Adipocyte (in vitro differentiated cells): ENCODE results near the gene CARD19.
"Not testable (repeated sequence)": the region's sequence is repeated elsewhere in the genome, so short reads cannot be mapped to it uniquely, and the experiment has no call there.

ENCODE experiments used
- DNase-seq: peaks from one replicate; pipeline ENCODE4 v3.0.0-alpha.2; 2015; ENCODE audit warnings: low read depth
- H3K27me3 ChIP-seq: replicated peaks from 2 replicates; pipeline ENCODE4 v1.7.0; 2013; ENCODE audit warnings: mild to moderate bottlenecking, low read length, moderate library complexity; ENCODE audit not compliant: control insufficient read depth, insufficient read depth
- H3K36me3 ChIP-seq: 2 replicates; pipeline ENCODE4 v1.7.0; 2013; ENCODE audit warnings: low read length, mild to moderate bottlenecking, moderate library complexity; ENCODE audit not compliant: control insufficient read depth, insufficient read depth, severe bottlenecking
- H3K4me1 ChIP-seq: 2 replicates; pipeline ENCODE4 v1.7.0; 2013; ENCODE audit warnings: mild to moderate bottlenecking, low read length, moderate library complexity; ENCODE audit not compliant: control insufficient read depth, insufficient read depth
- H3K4me3 ChIP-seq: 2 replicates; pipeline ENCODE4 v1.7.0; 2013; ENCODE audit warnings: mild to moderate bottlenecking, low read length, moderate library complexity
- H3K9ac ChIP-seq: 2 replicates; pipeline ENCODE4 v1.7.0; 2013; ENCODE audit warnings: mild to moderate bottlenecking, low read length, moderate library complexity
- H3K9me3 ChIP-seq: 2 replicates; pipeline ENCODE4 v1.7.0; 2013; ENCODE audit warnings: mild to moderate bottlenecking, low read length, moderate library complexity; ENCODE audit not compliant: control insufficient read depth

CARD19 gene

GRCh38 chr9:93143830-93144530 is 48.0 kb downstream of the CARD19 start:
- Histone ChIP-seq H3K9ac (no peak overlapping the region), H3K27me3 (no peaks in the 10 kb centered on the region), H3K4me3 (no peak overlapping the region), H3K9me3 (no peaks in the 10 kb centered on the region), H3K36me3 (no peaks in the 10 kb centered on the region), H3K4me1 (no peaks in the 10 kb centered on the region)
- DNase-seq: no peak

DNA sequence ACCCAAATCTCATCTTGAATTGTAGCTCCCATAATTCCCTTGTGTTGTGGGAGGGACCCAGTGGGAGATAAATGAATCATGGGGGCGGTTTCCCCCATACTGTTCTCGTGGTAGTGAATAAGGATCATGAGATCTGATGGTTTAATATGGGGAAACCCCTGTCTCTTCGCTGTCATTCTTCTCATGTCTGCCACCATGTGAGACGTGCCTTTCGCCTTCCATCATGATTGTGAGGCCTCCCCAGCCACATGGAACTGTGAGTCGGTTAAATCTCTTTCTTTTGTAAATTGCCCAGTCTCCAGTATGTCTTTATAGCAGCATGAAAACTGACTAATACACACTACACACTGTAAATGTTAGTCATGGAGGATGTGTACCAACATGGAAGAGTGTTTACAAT is 50.7 kb downstream of the CARD19 start:
- H3K9ac ChIP-seq, H3K36me3 ChIP-seq, DNase-seq, H3K9me3 ChIP-seq, H3K4me1 ChIP-seq, H3K4me3 ChIP-seq, H3K27me3 ChIP-seq: not testable (repeated sequence)

- no peak overlapping the region for H3K4me3 ChIP-seq
- DNase-seq: no peak
Observed at GRCh38 chr9:93147632-93148031, 51.6 kb downstream of the CARD19 start.

DNA sequence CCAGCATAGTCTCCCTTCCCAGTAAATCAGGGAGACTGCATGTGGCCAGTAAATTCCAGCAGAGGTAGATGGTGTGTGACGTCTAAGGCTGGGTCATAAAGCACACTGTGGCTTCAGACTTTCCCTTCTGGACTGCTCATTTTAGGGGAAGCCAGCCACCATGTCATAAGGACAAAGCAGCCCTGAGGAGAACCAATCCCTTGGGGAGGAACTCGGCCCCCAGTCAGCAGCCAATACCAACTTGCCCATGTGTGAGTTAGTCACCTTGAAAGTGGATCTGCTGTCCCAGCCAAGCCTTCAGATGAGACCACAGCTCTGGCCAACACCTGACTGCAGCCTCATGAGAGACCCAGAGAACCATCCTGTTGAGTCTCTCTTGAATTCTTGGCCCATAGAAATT is 52.7 kb downstream of the CARD19 start:
- no peak for DNase-seq
- no peaks in the 10 kb centered on the region for H3K27me3 ChIP-seq
- H3K9me3 ChIP-seq: no peaks in the 10 kb centered on the region
- H3K9ac ChIP-seq: no peak overlapping the region
- no peak overlapping the region for H3K4me3 ChIP-seq
- H3K36me3 ChIP-seq: no peaks in the 10 kb centered on the region
- no peaks in the 10 kb centered on the region for H3K4me1 ChIP-seq

More at GRCh38 chr9:93147632-93148031, 51.6 kb downstream of the CARD19 start:
- Histone ChIP-seq H3K4me1 (no peaks in the 10 kb centered on the region), H3K27me3 (no peaks in the 10 kb centered on the region), H3K36me3 (no peaks in the 10 kb centered on the region), H3K9me3 (no peaks in the 10 kb centered on the region), H3K9ac (no peak overlapping the region)

DNA sequence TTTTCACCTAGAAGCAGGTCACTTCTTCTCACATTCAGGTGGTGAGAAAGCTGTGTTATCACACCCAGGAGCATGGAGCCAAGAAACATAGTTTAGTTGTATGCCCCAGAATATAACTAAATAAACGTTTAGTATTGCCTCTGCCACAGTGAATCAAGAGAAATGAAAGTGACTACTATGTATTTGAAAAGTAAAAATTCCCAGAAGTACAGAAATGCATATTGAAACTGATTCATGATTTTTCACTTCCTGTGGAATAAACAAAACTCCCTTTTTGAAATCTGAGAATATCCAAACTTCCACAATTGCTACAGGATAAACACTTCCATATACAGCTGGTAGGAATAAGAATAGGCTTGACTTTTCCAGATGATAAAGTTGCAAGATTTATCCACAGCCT is 53.3 kb downstream of the CARD19 start:
- H3K4me3 ChIP-seq: no peak overlapping the region
- peak; percentile 23 for DNase-seq
- H3K36me3 ChIP-seq: no peaks in the 10 kb centered on the region
- no peaks in the 10 kb centered on the region for H3K9me3 ChIP-seq
- H3K9ac ChIP-seq: no peak overlapping the region
- no peaks in the 10 kb centered on the region for H3K27me3 ChIP-seq
- H3K4me1 ChIP-seq: no peaks in the 10 kb centered on the region

DNA sequence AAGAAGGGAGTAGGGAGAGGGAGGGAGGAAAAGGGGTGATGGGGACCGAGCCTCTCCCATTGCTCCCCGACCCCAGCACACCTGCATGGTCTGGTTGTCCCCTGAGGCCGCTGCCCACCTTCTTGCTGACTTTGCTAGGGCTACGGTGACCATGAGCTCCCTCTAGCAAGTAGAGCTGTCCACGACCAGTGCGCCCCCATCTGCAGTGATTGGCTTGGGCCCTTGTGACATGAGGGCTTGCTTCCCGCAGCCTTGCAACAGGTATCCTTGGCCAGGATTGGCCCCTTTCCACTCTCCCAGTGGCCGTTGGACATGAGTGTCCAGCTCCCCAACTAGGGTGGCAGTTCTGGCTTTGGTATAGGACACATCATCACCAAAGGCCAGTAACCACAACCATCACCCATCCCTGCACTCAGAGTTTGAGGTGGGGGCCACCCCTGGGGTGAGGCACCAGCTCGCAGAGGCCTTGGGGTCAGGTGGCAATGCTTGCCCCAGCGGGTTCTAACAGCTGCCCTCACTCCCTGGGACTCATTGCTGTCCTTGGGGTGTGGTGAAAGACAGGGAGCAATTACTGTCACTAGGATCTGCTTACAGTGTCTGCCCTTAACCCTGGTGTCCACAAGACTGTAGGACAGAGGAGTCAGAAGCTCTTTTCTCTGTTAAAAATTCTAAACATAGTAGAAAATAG is 55.2 kb downstream of the CARD19 start:
- no peaks in the 10 kb centered on the region for H3K36me3 ChIP-seq
- H3K4me1 ChIP-seq: no peaks in the 10 kb centered on the region
- H3K9ac ChIP-seq: no peak overlapping the region
- no peaks in the 10 kb centered on the region for H3K9me3 ChIP-seq
- H3K4me3 ChIP-seq: no peak overlapping the region
- DNase-seq: no peak
- H3K27me3 ChIP-seq: no peaks in the 10 kb centered on the region

GRCh38 chr9:93154293-93154903 is 58.4 kb downstream of the CARD19 start:
- Histone ChIP-seq H3K36me3 (no peaks in the 10 kb centered on the region), H3K4me1 (no peaks in the 10 kb centered on the region), H3K9me3 (no peaks in the 10 kb centered on the region), H3K27me3 (no peaks in the 10 kb centered on the region), H3K9ac (no peak overlapping the region), H3K4me3 (no peak overlapping the region)
- DNase-seq: peak; percentile 49

DNA sequence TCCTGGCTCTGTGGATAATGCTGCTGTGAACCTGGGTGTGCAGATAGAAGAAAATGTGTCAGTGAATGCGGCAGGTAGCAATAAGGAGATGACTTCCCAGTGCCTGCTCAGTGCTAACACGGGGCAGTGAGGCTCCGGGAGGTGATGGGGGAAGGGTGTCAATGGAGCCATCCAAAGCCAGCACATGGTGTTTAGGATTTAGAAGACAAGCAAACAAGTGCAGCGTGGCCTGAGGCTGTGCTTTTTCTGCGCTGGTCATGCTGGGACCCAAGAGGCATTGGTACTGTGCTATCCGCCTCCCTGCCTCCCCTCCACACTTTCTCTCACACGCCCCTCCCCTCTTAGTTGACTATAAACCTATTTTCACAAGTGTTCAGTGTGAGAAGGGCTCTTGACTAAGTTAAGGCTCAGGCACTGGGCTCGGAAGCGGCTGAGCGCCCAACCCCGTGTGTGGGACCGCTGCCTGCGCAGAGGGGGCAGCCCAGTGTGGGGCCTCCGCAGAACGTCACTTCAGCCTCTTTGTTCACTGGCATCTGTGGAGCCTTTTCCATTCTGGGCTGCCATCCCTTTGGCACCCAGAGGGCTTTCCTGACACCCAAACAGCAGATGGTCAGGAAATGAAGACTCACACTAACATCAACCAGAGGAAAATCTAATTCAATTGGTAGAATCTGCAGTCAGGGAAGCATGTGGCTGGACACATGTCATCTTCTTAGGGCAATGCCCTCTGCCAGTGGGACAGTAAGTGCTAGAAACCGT is 59.9 kb downstream of the CARD19 start:
- no peaks in the 10 kb centered on the region for H3K27me3 ChIP-seq
- H3K4me3 ChIP-seq: no peak overlapping the region
- H3K9ac ChIP-seq: no peak overlapping the region
- no peak for DNase-seq
- no peaks in the 10 kb centered on the region for H3K36me3 ChIP-seq
- no peaks in the 10 kb centered on the region for H3K9me3 ChIP-seq
- H3K4me1 ChIP-seq: peaks cover 3% of the 10 kb centered on the region

GRCh38 chr9:93156475-93157008 is 60.5 kb downstream of the CARD19 start:
- Histone ChIP-seq H3K27me3 (no peaks in the 10 kb centered on the region), H3K36me3 (no peaks in the 10 kb centered on the region), H3K9me3 (no peaks in the 10 kb centered on the region), H3K9ac (no peak overlapping the region), H3K4me3 (no peak overlapping the region), H3K4me1 (peaks cover 3% of the 10 kb centered on the region)
- no peak for DNase-seq

- H3K9ac ChIP-seq: no peak overlapping the region
- no peaks in the 10 kb centered on the region for H3K27me3 ChIP-seq
- peak; percentile 90 for DNase-seq
- H3K4me1 ChIP-seq: peaks cover 3% of the 10 kb centered on the region
- H3K4me3 ChIP-seq: no peak overlapping the region
- no peaks in the 10 kb centered on the region for H3K36me3 ChIP-seq
- no peaks in the 10 kb centered on the region for H3K9me3 ChIP-seq
Observed at GRCh38 chr9:93159601-93160471, 63.8 kb downstream of the CARD19 start.
